Astrocyte (in vitro differentiated cells and primary cell): ENCODE results near the gene CFAP65.

Experiments
- CTCF ChIP-seq: IDR thresholded peaks from 2 replicates; pipeline ENCODE4 v1.5.1; 2011; ENCODE audit warnings: low read depth, mild to moderate bottlenecking, inconsistent platforms, low read length, moderate library complexity; ENCODE audit not compliant: insufficient read depth
- EZH2 ChIP-seq: IDR thresholded peaks from 2 replicates; pipeline ENCODE4 v1.6.1; 2012; ENCODE audit warnings: mild to moderate bottlenecking, low read length, inconsistent platforms; ENCODE audit not compliant: insufficient read depth

GRCh38 chr2:219060821-219061791 is 19.8 kb upstream of the CFAP65 start, which contains the start of gene IHH:
- TF ChIP-seq EZH2 = peak; percentile 95
- TF ChIP-seq CTCF = no peak
